Heart left ventricle (tissue), 16 donors: Measurements from ENCODE around the gene COBL. TPM values are rescaled to one million over a fixed set of nuclear protein-coding genes. Genes with fewer than 3 reads are reported as not detected.

Experiments used
- ATAC-seq, 4 donors: fragments of 200-7000 bp; cut with Tn5 transposase; one replicate each; pipeline ENCODE4 v1.9.1; 2020 to 2022; ENCODE audit warnings: moderate library complexity in 4 of 4, mild to moderate bottlenecking in 3 of 4, moderate number of reproducible peaks in 1 of 4
- DNase-seq, 5 donors: peaks; one replicate each; pipeline ENCODE4 v3.0.0-alpha.2; 2020
- H3K27ac ChIP-seq, 12 donors: fragments of 200-600 bp; sonication (generic) in 4 of 12; one replicate each; pipeline versions ENCODE4 v1.5.0 to v1.8.0; 2016 to 2022; ENCODE audit warnings: mild to moderate bottlenecking in 2 of 12
- H3K27me3 ChIP-seq, 9 donors: fragments of 200-600 bp; sonication (generic) in 2 of 9; one replicate each; pipeline versions ENCODE4 v1.5.1 to v1.8.0; 2016 to 2022; ENCODE audit warnings: mild to moderate bottlenecking in 3 of 9
- H3K36me3 ChIP-seq, 9 donors: fragments of 200-600 bp; sonication (generic) in 2 of 9; one replicate each; pipeline versions ENCODE4 v1.5.0 to v1.8.0; 2018 to 2022; ENCODE audit warnings: mild to moderate bottlenecking in 2 of 9
- H3K4me1 ChIP-seq, 12 donors: fragments of 200-600 bp; sonication (generic) in 4 of 12; one replicate each; pipeline versions ENCODE4 v1.5.0 to v1.8.0; 2016 to 2022; ENCODE audit warnings: mild to moderate bottlenecking in 3 of 12
- H3K4me3 ChIP-seq, 12 donors: fragments of 200-600 bp; sonication (generic) in 4 of 12; one replicate each; pipeline versions ENCODE4 v1.5.0 to v1.8.0; 2017 to 2022; ENCODE audit warnings: mild to moderate bottlenecking in 9 of 12, moderate library complexity in 4 of 12
- H3K9me3 ChIP-seq, 12 donors: fragments of 200-600 bp; sonication (generic) in 4 of 12; one replicate each; pipeline versions ENCODE4 v1.5.0 to v1.8.0; 2016 to 2022; ENCODE audit warnings: mild to moderate bottlenecking in 1 of 12
- CTCF ChIP-seq, 12 donors: fragments of 200-600 bp; sonication (generic) in 4 of 12; IDR thresholded peaks; one replicate each; pipeline versions ENCODE4 v1.5.0 to v1.8.0; 2018 to 2022; ENCODE audit warnings: antibody characterized with exemption in 12 of 12, mild to moderate bottlenecking in 5 of 12
- POLR2A ChIP-seq, 2 donors: fragments of 450-650 bp; IDR thresholded peaks; one replicate each; pipeline ENCODE4 v1.6.1; 2017; ENCODE audit warnings: antibody characterized with exemption in 2 of 2, mild to moderate bottlenecking in 2 of 2, moderate library complexity in 2 of 2
- WGBS, 4 donors: extraction: QIAGEN DNeasy Blood & Tissue Kit in 2 of 4; methylation state at CpG; one replicate each; pipeline versions ENCODE4 v1.1.5 to v1.1.7; 2013 to 2018; 5-methylcytosine and 5-hydroxymethylcytosine counted together
- intact Hi-C, 10 donors: fragments of 100-400 bp; cut with DNase I; formaldehyde crosslinking; loops; one replicate each; pipeline versions ENCODE4 v1.11.1 to v1.14.2; 2022
- polyA plus RNA-seq, 2 donors: library from polyadenylated mRNA; stranded (reverse); fragments of 200-250 nt; gene quantifications; one replicate each; pipeline ENCODE4 v1.2.3, GENCODE V29; 2013
- total RNA-seq, 9 donors: library from RNA; depleted of rRNA in 2 of 9; stranded (reverse); fragments of >200 nt in 2 of 9; fragmentation: NEBNext Ultra II Directional in 3 of 9; extraction: Animal tissue kit (Norgen Biotek cat#: 25700) in 3 of 9; gene quantifications; one replicate each; pipeline versions ENCODE4 v1.1.0 to v1.2.4, GENCODE V29; 2016 to 2023
- donor health status: ischemic (EF 13 %, LVEDD 7.1; RV severe dilation, severe dysfunction).
- donor health status: healthy with polysubstance abuse.
- donor health status: DM: no; HTN: yes; CAD: no.
- donor health status: DM: no; HTN: no; CAD: no.
- donor health status: ischemic (EF 25% LVEDD 6.9; RV normal size, moderate dysfunction).
- donor health status: ischemic (EF 25% LVEDD 5.7; RV mildly dilated, moderate dysfunction).
- donor health status: healthy.
- donor health status: DM: yes; HTN: yes; CAD: no.
- donor health status: ischemic (EF 35%, LVEDD 5.7; RV mildly dilated, moderate dysfunction).
- donor health status: nonischemic (EF 11% LVEDD 7.7; RV severe dilation, severe dysfunction).
- donor health status: DM: yes; HTN: yes; CAD: no.
- donor health status: PGD.
- donor health status: ischemic (EF 29% LVEDD 5.4; RV normal size, mild dysfunction).
- donor health status: nonischemic (EF 23%, LVEDD 6.1; RV moderate dilation, normal function).

Gene COBL
- total and polyA plus RNA-seq, 11 donors = 25.9 to 123 (median 80.4) TPM

- peak; percentile 68 to 90 (median 86) for ATAC-seq
- Histone ChIP-seq H3K4me1 (peaks cover 0 to 17% (median 2%) of the 10 kb centered on the region in 12 donors), H3K27ac (no peak overlapping the region), H3K9me3 (peaks cover 0 to 7% (median 0%) of the 10 kb centered on the region in 12 donors), H3K27me3 (peaks cover 0 to 7% (median 0%) of the 10 kb centered on the region in 9 donors), H3K4me3 (no peak overlapping the region), H3K36me3 (no peaks in the 10 kb centered on the region)
- DNase-seq = peak in 4 of 5 donors; percentile 61 to 74 (median 68)
- TF ChIP-seq CTCF (IDR thresholded peaks at IDR 0.05) (peak; percentile 72 to 88 (median 78)), POLR2A (IDR thresholded peaks at IDR 0.05) (no peak)
- intact Hi-C loops = loop anchor here (1.0 to 10.0 kb wide), 10 partner anchors 204 to 1071 kb away; partner anchors contain the start of gene ZPBP (in 2 of the 10)
- WGBS, 4 donors = 29 to 31% (median 29%) methylated on average over 9 of the region's 9 CpGs
Observed at GRCh38 chr7:51162724-51163329, 153.8 kb downstream of the COBL start.

- no peak for ATAC-seq
- H3K4me3 ChIP-seq = no peak overlapping the region
Observed at GRCh38 chr7:51161937-51162336, 154.7 kb downstream of the COBL start.

GRCh38 chr7:51160990-51161615 lies 155.5 kb downstream of the COBL start:
- intact Hi-C loops = loop anchor here in 9 of 10 donors (1.0 to 10.0 kb wide), 10 partner anchors 206 to 1069 kb away; partner anchors contain the start of gene ZPBP (in 2 of the 9)
- WGBS, 4 donors = 25 to 27% (median 26%) methylated on average over 9 of the region's 9 CpGs

More at GRCh38 chr7:51161937-51162336, 154.7 kb downstream of the COBL start:
- 87 to 92% (median 91%) methylated on average over 6 of the region's 6 CpGs for WGBS, 4 donors
- no peak for TF ChIP-seq POLR2A (IDR thresholded peaks at IDR 0.05)
- TF ChIP-seq CTCF (IDR thresholded peaks at IDR 0.05) = no peak
- intact Hi-C loops = loop anchor here (1.0 to 10.0 kb wide), 12 partner anchors 205 to 1070 kb away; partner anchors contain the start of gene ZPBP (in 2 of the 10)
- Histone ChIP-seq H3K9me3 (no peaks in the 10 kb centered on the region), H3K27me3 (peaks cover 0 to 7% (median 0%) of the 10 kb centered on the region in 9 donors), H3K36me3 (no peaks in the 10 kb centered on the region), H3K4me1 (peaks cover 0 to 17% (median 2%) of the 10 kb centered on the region in 12 donors), H3K27ac (no peak overlapping the region)
- no peak for DNase-seq

More at GRCh38 chr7:51160990-51161615, 155.5 kb downstream of the COBL start:
- peak; percentile 91 to 98 (median 95) for TF ChIP-seq CTCF (IDR thresholded peaks at IDR 0.05)
- TF ChIP-seq POLR2A (IDR thresholded peaks at IDR 0.05) = no peak
- Histone ChIP-seq H3K4me3 (no peak overlapping the region), H3K4me1 (peaks cover 0 to 17% (median 2%) of the 10 kb centered on the region in 12 donors), H3K36me3 (no peaks in the 10 kb centered on the region), H3K27ac (no peak overlapping the region), H3K9me3 (no peaks in the 10 kb centered on the region), H3K27me3 (peaks cover 0 to 7% (median 0%) of the 10 kb centered on the region in 9 donors)
- DNase-seq (peak; percentile 51 to 66 (median 59)), ATAC-seq (peak; percentile 54 to 85 (median 73))
